CD4-positive, alpha-beta T cell treated with Interleukin-4 for 4 hours (primary cell): ENCODE results near the gene IRAK2.

Experiments used
- DNase-seq: peaks from one replicate; pipeline ENCODE4 v3.0.0-alpha.2; 2020

Gene IRAK2

DNA sequence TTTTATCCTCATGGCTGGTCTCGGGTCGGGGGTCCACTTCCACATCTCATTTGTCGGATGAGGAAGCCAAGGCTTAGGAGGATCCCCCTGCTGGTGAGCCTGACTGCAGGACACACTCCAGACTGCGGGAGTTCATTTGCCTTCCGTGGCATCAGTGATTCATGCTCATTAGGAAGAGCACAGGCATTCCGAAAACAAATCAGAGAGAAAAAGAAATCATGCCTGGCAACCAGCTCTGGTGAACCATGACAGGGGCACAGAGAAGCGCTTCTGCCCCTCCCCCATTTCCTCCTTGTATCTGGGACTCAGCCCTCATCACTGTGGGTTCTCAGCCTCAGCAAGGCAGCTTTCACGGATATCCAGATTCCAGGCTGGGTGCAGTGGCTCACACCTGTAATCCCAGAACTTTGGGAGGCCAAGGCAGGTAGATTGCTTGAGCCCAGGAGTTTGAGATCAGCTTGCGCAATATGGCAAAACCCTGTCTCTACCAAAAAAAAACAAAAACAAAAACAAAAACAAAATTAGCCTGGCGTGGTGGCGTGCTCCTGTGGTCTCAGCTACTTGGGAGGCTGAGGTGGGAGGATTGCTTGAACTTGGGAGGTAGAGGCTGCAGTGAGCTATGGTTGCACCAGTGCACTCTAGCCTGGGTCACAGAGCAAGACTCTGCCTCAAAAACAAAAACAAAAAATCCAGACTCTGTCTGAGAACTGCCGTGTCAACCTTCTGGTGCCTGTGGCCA lies 28.4 kb downstream of the IRAK2 start:
- peak; percentile 68 for DNase-seq

- DNase-seq = no peak
Measured at GRCh38 chr3:10193692-10194327, 29.1 kb downstream of the IRAK2 start.

- DNase-seq = peak; percentile 79
Measured at GRCh38 chr3:10194328-10195071, 29.8 kb downstream of the IRAK2 start.

GRCh38 chr3:10195366-10196089 lies 30.8 kb downstream of the IRAK2 start:
- DNase-seq = no peak

DNA sequence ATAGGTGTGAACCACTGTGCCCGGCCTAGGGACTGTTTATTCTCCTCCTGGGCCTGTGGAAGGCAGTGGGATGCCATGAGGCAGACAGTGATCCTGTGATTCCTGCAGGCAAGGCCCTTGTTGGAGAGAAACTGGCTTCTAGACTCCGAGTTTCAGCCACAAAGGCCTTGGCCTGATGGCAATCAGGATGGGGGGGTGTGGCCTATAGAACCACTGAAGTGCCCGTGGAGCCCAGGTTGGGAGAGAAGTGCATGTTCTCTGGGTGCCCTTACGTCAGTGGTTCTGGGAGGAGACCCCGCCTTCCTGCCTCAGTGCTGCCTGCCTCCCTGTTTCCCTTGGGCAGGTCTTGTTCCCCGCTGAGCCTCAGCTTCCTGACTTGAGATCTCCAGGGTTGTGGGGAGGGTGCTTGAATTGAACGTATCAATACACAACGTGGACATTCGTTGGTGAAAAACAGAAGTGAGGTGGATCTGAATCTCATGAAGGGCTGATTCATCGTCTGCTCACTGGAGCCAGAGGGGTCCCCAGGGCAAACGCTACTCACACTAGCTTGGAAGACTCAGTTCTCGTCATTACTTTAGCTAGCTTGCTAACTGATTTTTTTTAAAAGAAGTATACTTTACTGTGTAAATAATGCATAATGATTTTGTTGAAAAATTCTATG lies 31.8 kb downstream of the IRAK2 start:
- DNase-seq = no peak

DNA sequence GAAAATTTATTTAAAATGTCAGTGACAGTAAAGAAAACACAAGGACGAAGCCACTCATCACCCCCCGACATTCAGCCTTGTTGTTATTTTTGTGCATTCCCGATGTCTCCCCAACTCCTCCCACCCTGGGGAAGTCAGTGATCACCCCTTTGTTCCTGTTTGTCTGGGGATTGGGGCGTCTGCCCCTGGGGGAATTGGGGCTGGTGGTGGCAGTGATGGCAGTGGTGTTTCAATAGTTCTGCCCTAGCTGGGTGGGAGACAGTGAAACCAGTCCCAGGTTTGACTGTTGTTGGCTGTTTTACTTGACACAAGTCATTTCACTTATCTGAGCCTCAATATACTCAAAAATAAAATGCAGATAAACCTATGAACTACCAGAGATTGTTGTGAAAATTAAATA lies 33.5 kb downstream of the IRAK2 start:
- DNase-seq = no peak

DNA sequence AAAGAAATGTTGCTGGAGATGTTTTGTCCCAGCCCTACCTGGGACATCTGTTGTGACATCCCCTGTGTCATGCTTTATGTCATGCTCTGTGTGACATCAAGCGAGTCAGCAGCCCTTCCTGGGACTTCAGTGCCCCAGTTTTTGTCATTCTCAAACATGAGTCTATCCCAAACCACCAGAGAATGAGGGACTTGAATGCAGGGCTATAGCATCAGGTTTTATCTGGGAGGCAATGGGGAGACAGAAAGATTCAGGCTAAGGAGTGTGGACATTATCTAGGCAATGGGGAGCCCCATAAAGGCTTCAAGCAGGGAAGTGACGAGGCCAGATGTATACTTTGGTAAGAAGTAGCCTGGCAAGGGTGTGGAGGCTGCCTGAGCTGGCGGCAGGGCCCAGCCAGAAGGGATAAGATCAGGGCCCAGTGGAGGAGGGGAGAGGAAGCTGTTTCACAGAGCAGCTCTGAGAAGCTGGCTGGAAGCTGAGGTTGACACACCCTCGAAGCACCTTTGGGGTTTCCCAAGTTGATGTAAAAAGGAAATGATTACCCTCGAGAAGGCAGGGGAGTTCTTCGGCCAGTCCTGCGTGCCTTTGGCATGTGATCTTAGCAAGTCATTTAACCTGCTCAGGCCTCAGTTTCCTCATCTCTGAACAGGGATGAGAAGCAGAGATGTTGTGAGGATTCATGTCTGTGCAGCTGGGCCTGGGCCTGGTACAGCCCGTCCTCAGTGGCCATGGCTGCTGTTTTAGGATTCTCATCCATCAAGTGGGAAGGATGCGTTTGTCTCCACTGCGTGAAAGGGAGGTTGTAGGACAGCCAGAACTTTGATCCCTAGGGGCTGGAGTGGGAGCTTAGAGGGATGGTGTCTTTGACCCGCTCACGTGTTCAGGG lies 34.3 kb downstream of the IRAK2 start:
- peak; percentile 87 for DNase-seq

GRCh38 chr3:10204921-10205320 lies 40.2 kb downstream of the IRAK2 start:
- DNase-seq = no peak

DNA sequence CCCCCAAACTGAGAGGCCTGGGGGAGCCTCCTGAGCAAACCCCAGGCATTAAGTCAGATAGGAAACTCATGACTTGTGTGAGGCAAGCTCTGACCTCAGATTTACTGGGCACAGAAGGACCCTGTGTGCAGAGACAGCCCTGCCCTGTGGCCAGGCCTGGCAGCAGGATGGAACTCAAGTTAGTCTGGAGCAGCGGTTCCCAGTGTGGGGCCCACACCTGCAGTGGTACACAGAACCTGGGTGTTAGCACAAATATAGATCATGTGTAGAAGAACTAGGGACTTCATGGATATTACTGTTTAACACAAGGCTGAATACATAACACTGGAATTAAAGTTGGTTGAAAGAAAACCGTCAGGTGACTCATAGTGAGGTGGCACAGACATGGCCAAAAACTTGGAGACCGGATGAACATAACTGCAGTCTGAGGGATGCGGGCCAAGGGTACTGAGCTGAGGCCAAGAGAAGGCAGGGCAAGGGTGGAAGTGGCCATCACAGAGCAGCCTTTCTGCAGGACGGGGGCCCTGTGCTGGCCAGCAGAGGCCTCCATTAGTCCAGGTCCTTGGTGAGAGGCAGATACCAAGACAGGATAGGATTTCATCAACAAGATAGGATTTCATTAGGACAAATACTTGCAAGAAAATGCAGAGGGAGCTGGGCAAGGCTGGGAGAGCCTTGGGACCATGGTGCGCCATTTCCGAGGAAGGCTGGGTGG lies 40.9 kb downstream of the IRAK2 start:
- DNase-seq = no peak

DNA sequence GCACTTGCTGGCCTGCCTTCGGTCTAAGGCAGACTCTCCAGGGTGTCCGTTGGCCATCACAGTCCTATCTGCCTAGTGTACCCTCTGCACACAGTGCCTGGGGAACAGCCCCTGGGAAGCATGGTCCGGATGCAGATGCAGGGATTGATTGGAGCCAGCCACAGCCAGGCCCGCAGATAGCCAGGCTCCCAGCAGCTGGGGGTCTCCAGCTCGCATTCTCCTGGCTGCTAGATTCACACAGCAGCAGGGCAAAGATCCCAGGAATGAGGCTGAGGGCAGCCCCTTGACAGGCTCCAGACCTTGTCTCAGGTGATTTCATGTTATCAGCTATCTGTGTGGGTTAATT lies 41.4 kb downstream of the IRAK2 start:
- no peak for DNase-seq

- DNase-seq = no peak
Measured at GRCh38 chr3:10213156-10213792, 48.6 kb downstream of the IRAK2 start.

- DNase-seq = no peak
Measured at GRCh38 chr3:10215578-10216368, 51.1 kb downstream of the IRAK2 start.

- DNase-seq = no peak
Measured at GRCh38 chr3:10217359-10217758, 52.6 kb downstream of the IRAK2 start.

- no peak for DNase-seq
Measured at GRCh38 chr3:10219737-10220136, 55.0 kb downstream of the IRAK2 start.

- peak; percentile 75 for DNase-seq
Measured at GRCh38 chr3:10223676-10224639, 59.2 kb downstream of the IRAK2 start.

DNA sequence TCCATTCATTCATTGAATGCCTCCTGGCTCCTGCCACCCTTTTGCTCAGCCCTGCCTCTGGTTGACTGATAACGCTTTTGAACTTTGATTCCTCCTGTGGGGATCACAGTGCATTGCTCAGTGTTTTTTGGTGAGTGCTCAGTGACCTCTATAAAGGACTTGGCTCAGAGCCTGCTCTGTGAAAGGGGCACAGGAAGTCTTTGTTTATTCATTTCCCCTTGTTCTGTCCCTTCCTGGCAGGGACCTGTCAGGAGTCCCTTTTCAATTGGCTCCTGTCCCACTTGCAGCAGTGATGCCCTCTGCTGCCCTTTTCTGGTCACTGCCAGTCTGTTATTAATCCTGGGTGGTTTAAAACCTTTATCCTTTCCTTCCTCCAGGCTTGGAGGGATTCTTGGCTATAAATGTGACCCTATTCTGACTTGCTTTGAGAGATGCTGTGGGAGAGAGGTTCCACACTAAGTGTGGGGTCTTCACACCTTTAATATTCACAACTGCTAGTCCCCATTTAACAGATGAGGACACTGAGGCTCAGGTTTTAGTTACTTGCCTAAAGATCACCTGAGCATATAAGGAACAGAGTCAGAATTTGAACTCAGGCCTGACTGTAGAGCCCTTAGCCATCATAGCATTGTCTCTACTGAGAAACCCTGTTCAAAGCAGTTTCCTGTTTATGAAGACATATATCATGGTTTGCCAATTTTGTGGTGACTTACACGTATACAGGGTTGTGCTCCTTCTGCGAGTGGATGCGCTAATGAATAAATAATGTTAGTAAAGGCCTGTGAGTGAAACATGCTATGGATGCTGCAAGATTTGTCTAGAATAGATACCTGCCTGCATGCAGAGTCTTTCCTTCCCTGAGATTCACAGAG lies 60.3 kb downstream of the IRAK2 start:
- peak; percentile 73 for DNase-seq

- DNase-seq = no peak
Measured at GRCh38 chr3:10226293-10226692, 61.6 kb downstream of the IRAK2 start.
